Panc1 (cell line): ENCODE data around the gene ALDH2. TPM values are rescaled to one million over a fixed set of nuclear protein-coding genes. Genes with fewer than 3 reads are reported as not detected.
A peak's percentile ranks its signal among the peaks of the same experiment; 100 is the strongest.

Experiments
- ATAC-seq: fragments of 200-7000 bp; cut with Tn5 transposase; 2 replicates; pipeline ENCODE4 v1.9.1; 2020; ENCODE audit warnings: mild to moderate bottlenecking, moderate library complexity
- BruUV-seq: library from RNA; stranded (reverse); fragments of 400-500 nt; replicated peaks from 2 replicates; lab custom pipeline; 2021; lab: Mats Ljungman, UMichigan
- CTCF ChIA-PET: fragments of 300-600 bp; sonication (Branson Sonifier 250); formaldehyde crosslinking; loops from one replicate; lab custom pipeline; 2022; ENCODE audit warnings: antibody characterized with exemption; lab: Charles Lee
- POLR2A ChIA-PET: fragments of 300-600 bp; sonication (Branson Sonifier 250); formaldehyde crosslinking; loops from one replicate; lab custom pipeline; 2022; ENCODE audit warnings: antibody characterized with exemption; lab: Charles Lee
- DNase-seq: peaks from one replicate; pipeline ENCODE4 v3.0.0-alpha.2; 2010; ENCODE audit warnings: low read depth, low spot score
- H3K27ac ChIP-seq: 2 replicates; pipeline ENCODE4 v1.5.1; 2011; ENCODE audit warnings: mild to moderate bottlenecking, low read length, inconsistent platforms
- H3K27me3 ChIP-seq: fragments of 200-500 bp; sonication (Bioruptor generic); 2 replicates; pipeline ENCODE4 v1.6.0; 2014; ENCODE audit warnings: low read length, inconsistent platforms; ENCODE audit not compliant: control insufficient read depth, insufficient read depth
- H3K36me3 ChIP-seq: fragments of 200-500 bp; sonication (Bioruptor generic); 2 replicates; pipeline ENCODE4 v1.5.1; 2014; ENCODE audit warnings: inconsistent platforms, mild to moderate bottlenecking, low read length, moderate library complexity; ENCODE audit not compliant: control insufficient read depth, insufficient read depth
- H3K4me1 ChIP-seq: 2 replicates; pipeline ENCODE4 v1.5.1; 2011; ENCODE audit warnings: inconsistent platforms, mild to moderate bottlenecking, low read length, moderate library complexity; ENCODE audit not compliant: control insufficient read depth, insufficient read depth
- H3K4me3 ChIP-seq, 2 experiments: 2 replicates each; pipeline ENCODE4 v1.5.1; 2011 to 2012; ENCODE audit warnings: low read depth in 2 of 2, low read length in 2 of 2, mild to moderate bottlenecking in 2 of 2, inconsistent platforms in 1 of 2, moderate library complexity in 1 of 2
- H3K9me3 ChIP-seq: fragments of 200-500 bp; sonication (Bioruptor generic); 2 replicates; pipeline ENCODE4 v1.5.1; 2014; ENCODE audit warnings: low read depth, mild to moderate bottlenecking, inconsistent platforms, low read length, moderate library complexity; ENCODE audit not compliant: control insufficient read depth, insufficient read depth
- POLR2AphosphoS5 ChIP-seq: IDR thresholded peaks from 2 replicates; pipeline ENCODE4 v1.6.1; 2012; ENCODE audit warnings: mild to moderate bottlenecking, low read depth, low read length, moderate library complexity
- SIN3A ChIP-seq: IDR thresholded peaks from 2 replicates; pipeline ENCODE4 v1.6.1; 2012; ENCODE audit warnings: low read depth, mild to moderate bottlenecking, low read length, moderate library complexity, borderline replicate concordance; ENCODE audit not compliant: insufficient read depth
- TCF7L2 ChIP-seq: IDR thresholded peaks from 2 replicates; pipeline ENCODE4 v1.6.1; 2011; ENCODE audit warnings: mild to moderate bottlenecking, low read depth, low read length, inconsistent platforms
- in situ Hi-C: cut with HindIII; loops from 2 replicates; pipeline ENCODE4 v1.10.0; 2016; ENCODE audit warnings: low sequenced_read_pairs, low pct_unique_long_range_greater_than_20kb
- intact Hi-C: fragments of 100-400 bp; cut with micrococcal nuclease; formaldehyde crosslinking; loops from one replicate; pipeline ENCODE4 v1.10.0; 2022; ENCODE audit not compliant: unreplicated experiment
- total RNA-seq: library from RNA; stranded (reverse); gene quantifications from one replicate; pipeline ENCODE4 v1.2.1, GENCODE V29; 2021; ENCODE audit not compliant: unreplicated experiment
- TF ChIP-seq, protein P1 (sequence below), 2 experiments: IDR thresholded peaks; 2 replicates each; pipeline ENCODE4 v1.6.1; 2011 to 2012; ENCODE audit warnings: low read depth in 2 of 2, control low read depth in 1 of 2, low read length in 1 of 2, mild to moderate bottlenecking in 1 of 2, moderate library complexity in 1 of 2; ENCODE audit not compliant: insufficient read depth in 1 of 2
- TF ChIP-seq, protein P2 (sequence below): fragments of 450-650 bp; IDR thresholded peaks from 2 replicates; pipeline ENCODE4 v1.5.1; 2017; ENCODE audit warnings: mild to moderate bottlenecking

Gene ALDH2
- total RNA-seq, 1 experiment from 2014 or later = 9.0 TPM

DNA sequence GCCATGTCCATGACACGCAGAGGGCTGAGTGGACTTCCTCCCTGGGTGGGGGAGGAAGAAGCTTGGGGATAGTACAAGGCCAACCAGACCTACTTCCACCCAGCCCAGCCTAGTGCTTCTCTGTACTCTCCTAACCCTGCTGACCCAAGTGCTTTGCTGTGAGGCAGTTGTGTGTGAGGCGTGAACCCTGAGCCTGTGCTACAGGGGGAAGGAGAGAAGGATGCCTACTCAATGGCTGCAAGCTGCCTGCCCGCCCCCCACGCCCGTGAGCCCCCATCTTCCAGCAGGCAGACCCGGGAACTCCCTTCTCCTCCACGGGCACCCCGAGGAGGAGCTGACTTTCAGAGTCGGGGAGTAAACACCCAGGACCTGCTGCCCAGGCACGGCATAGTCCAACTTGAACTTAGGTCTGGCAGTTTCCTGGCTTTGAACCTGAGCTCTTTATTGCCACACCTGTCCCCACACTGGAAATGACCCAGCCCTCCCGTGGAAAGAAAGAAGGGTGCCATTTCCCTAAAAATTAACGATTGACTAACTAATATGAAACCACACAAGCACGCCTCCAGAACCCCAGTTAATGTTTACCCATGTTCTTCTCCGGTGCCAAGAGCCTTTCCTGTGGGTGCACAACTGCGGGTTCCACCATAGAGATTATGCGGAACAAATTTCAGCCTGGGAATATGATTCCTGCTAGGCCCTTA lies 10.8 kb downstream of the ALDH2 start:
- H3K27me3 ChIP-seq = no peaks in the 10 kb centered on the region
- H3K4me1 ChIP-seq = peaks cover 30% of the 10 kb centered on the region
- POLR2A ChIA-PET = no interaction called here
- ATAC-seq = 0 out of 2 replicates have a peak, but pooled peaks have one; percentile 28
- no peak overlapping the region for H3K27ac ChIP-seq
- in situ Hi-C loops (no loop called here), intact Hi-C loops (no loop called here)
- BruUV-seq = no TSS peak
- no peak for DNase-seq
- CTCF ChIA-PET = no interaction called here
- TF ChIP-seq, protein P1, sequence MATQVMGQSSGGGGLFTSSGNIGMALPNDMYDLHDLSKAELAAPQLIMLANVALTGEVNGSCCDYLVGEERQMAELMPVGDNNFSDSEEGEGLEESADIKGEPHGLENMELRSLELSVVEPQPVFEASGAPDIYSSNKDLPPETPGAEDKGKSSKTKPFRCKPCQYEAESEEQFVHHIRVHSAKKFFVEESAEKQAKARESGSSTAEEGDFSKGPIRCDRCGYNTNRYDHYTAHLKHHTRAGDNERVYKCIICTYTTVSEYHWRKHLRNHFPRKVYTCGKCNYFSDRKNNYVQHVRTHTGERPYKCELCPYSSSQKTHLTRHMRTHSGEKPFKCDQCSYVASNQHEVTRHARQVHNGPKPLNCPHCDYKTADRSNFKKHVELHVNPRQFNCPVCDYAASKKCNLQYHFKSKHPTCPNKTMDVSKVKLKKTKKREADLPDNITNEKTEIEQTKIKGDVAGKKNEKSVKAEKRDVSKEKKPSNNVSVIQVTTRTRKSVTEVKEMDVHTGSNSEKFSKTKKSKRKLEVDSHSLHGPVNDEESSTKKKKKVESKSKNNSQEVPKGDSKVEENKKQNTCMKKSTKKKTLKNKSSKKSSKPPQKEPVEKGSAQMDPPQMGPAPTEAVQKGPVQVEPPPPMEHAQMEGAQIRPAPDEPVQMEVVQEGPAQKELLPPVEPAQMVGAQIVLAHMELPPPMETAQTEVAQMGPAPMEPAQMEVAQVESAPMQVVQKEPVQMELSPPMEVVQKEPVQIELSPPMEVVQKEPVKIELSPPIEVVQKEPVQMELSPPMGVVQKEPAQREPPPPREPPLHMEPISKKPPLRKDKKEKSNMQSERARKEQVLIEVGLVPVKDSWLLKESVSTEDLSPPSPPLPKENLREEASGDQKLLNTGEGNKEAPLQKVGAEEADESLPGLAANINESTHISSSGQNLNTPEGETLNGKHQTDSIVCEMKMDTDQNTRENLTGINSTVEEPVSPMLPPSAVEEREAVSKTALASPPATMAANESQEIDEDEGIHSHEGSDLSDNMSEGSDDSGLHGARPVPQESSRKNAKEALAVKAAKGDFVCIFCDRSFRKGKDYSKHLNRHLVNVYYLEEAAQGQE (IDR thresholded peaks at IDR 0.05; ENCODE audit: insufficient read depth in 1 of 2, low read depth in 2 of 2, low read length in 1 of 2) = no peak
- TF ChIP-seq, protein P2, sequence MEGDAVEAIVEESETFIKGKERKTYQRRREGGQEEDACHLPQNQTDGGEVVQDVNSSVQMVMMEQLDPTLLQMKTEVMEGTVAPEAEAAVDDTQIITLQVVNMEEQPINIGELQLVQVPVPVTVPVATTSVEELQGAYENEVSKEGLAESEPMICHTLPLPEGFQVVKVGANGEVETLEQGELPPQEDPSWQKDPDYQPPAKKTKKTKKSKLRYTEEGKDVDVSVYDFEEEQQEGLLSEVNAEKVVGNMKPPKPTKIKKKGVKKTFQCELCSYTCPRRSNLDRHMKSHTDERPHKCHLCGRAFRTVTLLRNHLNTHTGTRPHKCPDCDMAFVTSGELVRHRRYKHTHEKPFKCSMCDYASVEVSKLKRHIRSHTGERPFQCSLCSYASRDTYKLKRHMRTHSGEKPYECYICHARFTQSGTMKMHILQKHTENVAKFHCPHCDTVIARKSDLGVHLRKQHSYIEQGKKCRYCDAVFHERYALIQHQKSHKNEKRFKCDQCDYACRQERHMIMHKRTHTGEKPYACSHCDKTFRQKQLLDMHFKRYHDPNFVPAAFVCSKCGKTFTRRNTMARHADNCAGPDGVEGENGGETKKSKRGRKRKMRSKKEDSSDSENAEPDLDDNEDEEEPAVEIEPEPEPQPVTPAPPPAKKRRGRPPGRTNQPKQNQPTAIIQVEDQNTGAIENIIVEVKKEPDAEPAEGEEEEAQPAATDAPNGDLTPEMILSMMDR = no peak
- TF ChIP-seq SIN3A = no peak
- TF ChIP-seq TCF7L2 = no peak
- TF ChIP-seq POLR2AphosphoS5 = no peak
- no peaks in the 10 kb centered on the region for H3K36me3 ChIP-seq
- H3K4me3 ChIP-seq = no peak overlapping the region
- H3K9me3 ChIP-seq = no peaks in the 10 kb centered on the region

DNA sequence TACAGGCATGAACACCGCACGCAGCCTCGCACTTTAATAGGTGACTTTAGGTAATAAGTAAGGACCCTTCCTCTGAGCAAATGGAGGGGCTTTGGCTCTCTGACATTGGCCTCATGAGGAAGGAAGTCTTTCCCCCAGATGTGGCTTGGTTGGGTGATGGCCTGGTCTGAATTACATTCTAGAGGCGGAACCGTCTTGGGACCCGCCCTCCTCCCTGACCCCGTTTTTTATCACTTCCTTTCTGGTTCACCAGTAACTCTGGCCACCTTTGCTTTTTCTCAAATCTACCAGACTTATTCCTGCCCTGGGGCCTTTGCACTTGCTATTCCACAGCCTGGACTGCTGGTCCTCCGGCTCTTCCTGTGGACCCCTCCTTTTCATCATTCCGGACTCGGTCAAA lies 13.4 kb downstream of the ALDH2 start:
- H3K36me3 ChIP-seq = no peaks in the 10 kb centered on the region

More for the DNA sequence above, 13.4 kb downstream of the ALDH2 start:
- no TSS peak for BruUV-seq
- Histone ChIP-seq H3K4me3 (no peak overlapping the region), H3K4me1 (peaks cover 10% of the 10 kb centered on the region), H3K27ac (no peak overlapping the region), H3K9me3 (no peaks in the 10 kb centered on the region), H3K27me3 (no peaks in the 10 kb centered on the region)
- ChIA-PET POLR2A (no interaction called here), CTCF (no interaction called here)
- ATAC-seq = no peak
- in situ Hi-C loops = no loop called here
- TF ChIP-seq POLR2AphosphoS5 = no peak
- TF ChIP-seq SIN3A = no peak
- TF ChIP-seq, protein P2 = no peak
- TF ChIP-seq TCF7L2 = no peak
- TF ChIP-seq, protein P1 (IDR thresholded peaks at IDR 0.05; ENCODE audit: insufficient read depth in 1 of 2, low read depth in 2 of 2, low read length in 1 of 2) = no peak
- no peak for DNase-seq
- intact Hi-C loops = no loop called here
